ENCODE measurements around the gene OGFRL1.

Gene OGFRL1

GRCh38 chr6:71287038-71287437, 1.6 kb upstream of the OGFRL1 start:
- DNase-seq (ENCODE audit: low read depth in 2 of 2) = no peak

GRCh38 chr6:71287926-71288227, 734 bp upstream of the OGFRL1 start:
- DNase-seq (ENCODE audit: low read depth in 2 of 2) = no peak

GRCh38 chr6:71289039-71289801, 609 bp downstream of the OGFRL1 start:
- no peak for DNase-seq (ENCODE audit: low read depth in 2 of 2)

GRCh38 chr6:71289802-71290175, 1.2 kb downstream of the OGFRL1 start:
- DNase-seq (ENCODE audit: low read depth in 2 of 2) = no peak

GRCh38 chr6:71290611-71291010, 2.0 kb downstream of the OGFRL1 start:
- no peak for DNase-seq (ENCODE audit: low read depth in 2 of 2)

GRCh38 chr6:71292001-71292400, 3.4 kb downstream of the OGFRL1 start:
- DNase-seq (ENCODE audit: low read depth in 2 of 2) = no peak

- DNase-seq (ENCODE audit: low read depth in 2 of 2) = no peak
Observed at GRCh38 chr6:71294121-71294523, 5.5 kb downstream of the OGFRL1 start.

- no peak for DNase-seq (ENCODE audit: low read depth in 2 of 2)
Observed at GRCh38 chr6:71298459-71298858, 9.8 kb downstream of the OGFRL1 start.

- no peak for DNase-seq (ENCODE audit: low read depth in 2 of 2)
Observed at GRCh38 chr6:71299541-71300470, 11.2 kb downstream of the OGFRL1 start.

- no peak for DNase-seq (ENCODE audit: low read depth in 2 of 2)
Observed at GRCh38 chr6:71300561-71301168, 12.1 kb downstream of the OGFRL1 start.

- no peak for DNase-seq (ENCODE audit: low read depth in 2 of 2)
Observed at GRCh38 chr6:71301546-71301945, 12.9 kb downstream of the OGFRL1 start.

- no peak for DNase-seq (ENCODE audit: low read depth in 2 of 2)
Observed at GRCh38 chr6:71309656-71310055, 21.0 kb downstream of the OGFRL1 start.

GRCh38 chr6:71310261-71310660, 21.6 kb downstream of the OGFRL1 start:
- no peak for DNase-seq (ENCODE audit: low read depth in 2 of 2)

- DNase-seq (ENCODE audit: low read depth in 2 of 2) = no peak
Observed at GRCh38 chr6:71312089-71312488, 23.5 kb downstream of the OGFRL1 start.

- DNase-seq (ENCODE audit: low read depth in 2 of 2) = no peak
Observed at GRCh38 chr6:71317441-71317840, 28.8 kb downstream of the OGFRL1 start.

GRCh38 chr6:71320041-71320440, 31.4 kb downstream of the OGFRL1 start:
- DNase-seq (ENCODE audit: low read depth in 2 of 2) = no peak

- no peak for DNase-seq (ENCODE audit: low read depth in 2 of 2)
Observed at GRCh38 chr6:71321314-71321713, 32.7 kb downstream of the OGFRL1 start.

- DNase-seq (ENCODE audit: low read depth in 2 of 2) = no peak
Observed at GRCh38 chr6:71324194-71324785, 35.7 kb downstream of the OGFRL1 start.

GRCh38 chr6:71326611-71327010, 38.0 kb downstream of the OGFRL1 start:
- DNase-seq (ENCODE audit: low read depth in 2 of 2) = no peak

- no peak for DNase-seq (ENCODE audit: low read depth in 2 of 2)
Observed at GRCh38 chr6:71330501-71330900, 41.9 kb downstream of the OGFRL1 start.

- no peak for DNase-seq (ENCODE audit: low read depth in 2 of 2)
Observed at GRCh38 chr6:71332012-71332411, 43.4 kb downstream of the OGFRL1 start.

- no peak for DNase-seq (ENCODE audit: low read depth in 2 of 2)
Observed at GRCh38 chr6:71333050-71333449, 44.4 kb downstream of the OGFRL1 start.
